Skeletal muscle tissue (tissue), 4 donors: Measurements from ENCODE around the gene MATN3. TPM values are rescaled to one million over a fixed set of nuclear protein-coding genes. Genes with fewer than 3 reads are reported as not detected.
"Not testable (repeated sequence)": the region's sequence is repeated elsewhere in the genome, so short reads cannot be mapped to it uniquely, and the experiment has no call there.

Source experiments
- H3K27ac ChIP-seq: one replicate; pipeline ENCODE4 v1.7.0; 2013; ENCODE audit warnings: mild to moderate bottlenecking, low read depth, low read length, inconsistent platforms
- H3K27me3 ChIP-seq, 3 donors: one replicate each; pipeline ENCODE4 v1.7.0; 2013; ENCODE audit warnings: low read length in 3 of 3; ENCODE audit not compliant: control insufficient read depth in 3 of 3, insufficient read depth in 3 of 3
- H3K36me3 ChIP-seq, 3 donors: one replicate each; pipeline ENCODE4 v1.7.0; 2013; ENCODE audit warnings: low read length in 3 of 3; ENCODE audit not compliant: control insufficient read depth in 3 of 3, insufficient read depth in 3 of 3
- H3K4me1 ChIP-seq, 3 donors: one replicate each; pipeline ENCODE4 v1.7.0; 2013; ENCODE audit warnings: low read length in 3 of 3, mild to moderate bottlenecking in 3 of 3; ENCODE audit not compliant: control insufficient read depth in 3 of 3, insufficient read depth in 3 of 3
- H3K4me3 ChIP-seq, 3 donors: one replicate each; pipeline ENCODE4 v1.7.0; 2013; ENCODE audit warnings: low read length in 3 of 3
- H3K9ac ChIP-seq, 3 donors: one replicate each; pipeline ENCODE4 v1.7.0; 2013; ENCODE audit warnings: low read length in 3 of 3, mild to moderate bottlenecking in 3 of 3, moderate library complexity in 2 of 3, low read depth in 1 of 3
- H3K9me3 ChIP-seq, 3 donors: one replicate each; pipeline ENCODE4 v1.7.0; 2013; ENCODE audit warnings: low read length in 3 of 3; ENCODE audit not compliant: control insufficient read depth in 3 of 3
- total RNA-seq: library from RNA; depleted of rRNA; stranded (reverse); fragments of >200 nt; gene quantifications from one replicate; pipeline ENCODE4 v1.2.3, GENCODE V29; 2014
- donor health status: Osteomylitis.

The MATN3 gene
- total RNA-seq, 1 donor from 2014 or later: 0.52 TPM

GRCh38 chr2:20051532-20052228 is 39.2 kb upstream of the MATN3 start, which contains the start of gene LAPTM4A:
TSS of gene LAPTM4A (minus strand) at chr2:20051628. CDS start at chr2:20051520, 108 bp downstream.
- H3K4me1 ChIP-seq: peaks cover 3 to 32% (median 21%) of the 10 kb centered on the region in 3 donors

GRCh38 chr2:20050646-20051531 is 38.4 kb upstream of the MATN3 start:
- Histone ChIP-seq H3K36me3 (no peaks in the 10 kb centered on the region), H3K9ac (peak overlapping the region; percentile 84 to 98 (median 96)), H3K9me3 (no peaks in the 10 kb centered on the region), H3K27ac (peak overlapping the region; percentile 97), H3K27me3 (no peaks in the 10 kb centered on the region), H3K4me3 (peak overlapping the region; percentile 84 to 96 (median 95)), H3K4me1 (peaks cover 3 to 32% (median 21%) of the 10 kb centered on the region in 3 donors)

More at GRCh38 chr2:20051532-20052228, 39.2 kb upstream of the MATN3 start, which contains the start of gene LAPTM4A:
- Histone ChIP-seq H3K36me3 (no peaks in the 10 kb centered on the region), H3K9me3 (no peaks in the 10 kb centered on the region), H3K27ac (peak within 1 kb of the TSS; percentile 97), H3K4me3 (peak within 1 kb of the TSS; percentile 84 to 96 (median 95)), H3K27me3 (no peaks in the 10 kb centered on the region), H3K9ac (peak within 1 kb of the TSS; percentile 84 to 98 (median 96))

GRCh38 chr2:20050104-20050645 is 37.7 kb upstream of the MATN3 start:
- Histone ChIP-seq H3K27ac (peak overlapping the region; percentile 97), H3K27me3 (no peaks in the 10 kb centered on the region), H3K4me1 (peaks cover 3 to 32% (median 21%) of the 10 kb centered on the region in 3 donors), H3K36me3 (no peaks in the 10 kb centered on the region), H3K4me3 (peak overlapping the region; percentile 84 to 96 (median 95)), H3K9ac (peak overlapping the region; percentile 84 to 98 (median 96)), H3K9me3 (no peaks in the 10 kb centered on the region)

GRCh38 chr2:20049637-20050036 is 37.2 kb upstream of the MATN3 start:
- H3K36me3 ChIP-seq: no peaks in the 10 kb centered on the region
- H3K4me1 ChIP-seq: peaks cover 3 to 32% (median 21%) of the 10 kb centered on the region in 3 donors
- peak overlapping the region; percentile 97 for H3K27ac ChIP-seq
- peak overlapping the region; percentile 84 to 96 (median 95) for H3K4me3 ChIP-seq
- peak overlapping the region; percentile 84 to 98 (median 96) for H3K9ac ChIP-seq
- no peaks in the 10 kb centered on the region for H3K9me3 ChIP-seq
- no peaks in the 10 kb centered on the region for H3K27me3 ChIP-seq

- Histone ChIP-seq H3K9ac (peak overlapping the region in 2 of 3 donors; percentile 84 to 98), H3K4me1 (peaks cover 7 to 37% (median 24%) of the 10 kb centered on the region in 3 donors), H3K27me3 (no peaks in the 10 kb centered on the region), H3K4me3 (peak overlapping the region in 2 of 3 donors; percentile 84 to 96), H3K9me3 (no peaks in the 10 kb centered on the region), H3K27ac (peak overlapping the region; percentile 97), H3K36me3 (no peaks in the 10 kb centered on the region)
Measured at GRCh38 chr2:20048488-20049448, 36.3 kb upstream of the MATN3 start.

- H3K9ac ChIP-seq, H3K36me3 ChIP-seq, H3K4me3 ChIP-seq, H3K27ac ChIP-seq, H3K9me3 ChIP-seq, H3K27me3 ChIP-seq: not testable (repeated sequence)
- H3K4me1 ChIP-seq: peaks cover 9 to 37% (median 26%) of the 10 kb centered on the region in 3 donors
Measured at GRCh38 chr2:20045712-20046292, 33.3 kb upstream of the MATN3 start.

- peaks cover 6 to 32% (median 18%) of the 10 kb centered on the region in 3 donors for H3K4me1 ChIP-seq
Measured at GRCh38 chr2:20044778-20045177, 32.3 kb upstream of the MATN3 start.

GRCh38 chr2:20042531-20042930 is 30.1 kb upstream of the MATN3 start:
- Histone ChIP-seq H3K4me3 (no peak overlapping the region), H3K9ac (no peak overlapping the region), H3K27ac (no peak overlapping the region), H3K36me3 (peaks cover 7 to 28% (median 13%) of the 10 kb centered on the region in 3 donors), H3K4me1 (peaks cover 5 to 16% (median 6%) of the 10 kb centered on the region in 3 donors), H3K27me3 (no peaks in the 10 kb centered on the region), H3K9me3 (no peaks in the 10 kb centered on the region)

More at GRCh38 chr2:20044778-20045177, 32.3 kb upstream of the MATN3 start:
- Histone ChIP-seq H3K9me3 (no peaks in the 10 kb centered on the region), H3K4me3 (no peak overlapping the region), H3K9ac (no peak overlapping the region), H3K36me3 (peaks cover 6 to 12% (median 6%) of the 10 kb centered on the region in 3 donors), H3K27ac (no peak overlapping the region), H3K27me3 (no peaks in the 10 kb centered on the region)
